Fibroblast of lung (primary cell): ENCODE results near the gene GNL2.

Source experiments
- EZH2 ChIP-seq: IDR thresholded peaks from 2 replicates; pipeline ENCODE4 v1.5.1; 2012; ENCODE audit warnings: low read length, control low read depth, mild to moderate bottlenecking; ENCODE audit errors: missing control alignments
- TF ChIP-seq, protein P1 (sequence below), 2 donors: IDR thresholded peaks in 1 of 2; conservative IDR thresholded peaks in 1 of 2; 1 replicate in 1 of 2; 2 replicates in 1 of 2; pipeline ENCODE4 v1.5.1; 2011 to 2012; ENCODE audit warnings: low read length in 2 of 2, control low read depth in 1 of 2, inconsistent platforms in 1 of 2, low read depth in 1 of 2, mild to moderate bottlenecking in 1 of 2

DNA sequence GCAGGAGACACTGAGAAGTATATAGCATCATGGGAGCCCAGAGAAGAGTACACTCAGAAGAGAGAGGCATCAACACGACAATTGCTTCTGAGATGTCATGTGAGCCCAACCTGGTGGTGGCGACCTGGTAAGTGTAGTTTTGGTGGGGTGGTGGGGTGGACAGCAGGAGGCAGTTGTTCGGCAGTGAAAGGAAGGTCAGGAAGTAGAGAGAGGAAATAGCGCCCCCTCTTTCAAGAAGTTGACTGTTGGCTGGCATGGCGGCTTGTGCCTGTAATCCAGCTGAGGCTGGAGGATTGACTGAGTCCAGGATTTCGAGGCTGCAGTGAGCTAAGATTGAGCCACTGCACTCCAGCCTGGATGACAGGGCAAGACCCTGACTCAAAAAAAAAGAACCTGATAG, 26.4 kb upstream of the GNL2 start:
- no peak for TF ChIP-seq EZH2
- TF ChIP-seq, protein P1, sequence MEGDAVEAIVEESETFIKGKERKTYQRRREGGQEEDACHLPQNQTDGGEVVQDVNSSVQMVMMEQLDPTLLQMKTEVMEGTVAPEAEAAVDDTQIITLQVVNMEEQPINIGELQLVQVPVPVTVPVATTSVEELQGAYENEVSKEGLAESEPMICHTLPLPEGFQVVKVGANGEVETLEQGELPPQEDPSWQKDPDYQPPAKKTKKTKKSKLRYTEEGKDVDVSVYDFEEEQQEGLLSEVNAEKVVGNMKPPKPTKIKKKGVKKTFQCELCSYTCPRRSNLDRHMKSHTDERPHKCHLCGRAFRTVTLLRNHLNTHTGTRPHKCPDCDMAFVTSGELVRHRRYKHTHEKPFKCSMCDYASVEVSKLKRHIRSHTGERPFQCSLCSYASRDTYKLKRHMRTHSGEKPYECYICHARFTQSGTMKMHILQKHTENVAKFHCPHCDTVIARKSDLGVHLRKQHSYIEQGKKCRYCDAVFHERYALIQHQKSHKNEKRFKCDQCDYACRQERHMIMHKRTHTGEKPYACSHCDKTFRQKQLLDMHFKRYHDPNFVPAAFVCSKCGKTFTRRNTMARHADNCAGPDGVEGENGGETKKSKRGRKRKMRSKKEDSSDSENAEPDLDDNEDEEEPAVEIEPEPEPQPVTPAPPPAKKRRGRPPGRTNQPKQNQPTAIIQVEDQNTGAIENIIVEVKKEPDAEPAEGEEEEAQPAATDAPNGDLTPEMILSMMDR (conservative IDR thresholded peaks at IDR 0.05 in 1 of 2, IDR thresholded peaks at IDR 0.05 in 1 of 2; ENCODE audit: low read depth in 1 of 2, low read length in 2 of 2), result no peak
